ENCODE data around the gene VAMP7.

DNA sequence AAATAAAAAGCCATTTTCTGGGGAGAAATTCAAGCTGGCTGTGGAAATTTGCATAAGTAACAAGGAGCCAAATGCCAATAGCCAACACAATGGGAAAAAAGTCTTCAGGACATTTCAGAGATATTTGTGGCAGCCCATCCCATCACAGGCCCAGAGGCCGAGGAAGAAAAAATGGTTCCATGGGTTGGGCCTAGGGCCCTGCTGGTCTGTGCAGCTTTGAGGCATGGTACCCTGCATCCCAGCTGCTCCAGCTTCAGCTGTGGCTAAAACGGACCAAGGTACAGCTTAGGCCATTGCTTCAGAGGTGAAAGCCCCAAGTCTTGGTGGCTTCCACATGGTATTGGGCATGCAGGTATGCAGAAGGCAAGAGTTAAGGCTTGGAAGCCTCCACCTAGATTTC, 102.2 kb downstream of the VAMP7 start:
- TF ChIP-seq POLR2A (IDR thresholded peaks at IDR 0.05): no peak
- TF ChIP-seq, protein P1, sequence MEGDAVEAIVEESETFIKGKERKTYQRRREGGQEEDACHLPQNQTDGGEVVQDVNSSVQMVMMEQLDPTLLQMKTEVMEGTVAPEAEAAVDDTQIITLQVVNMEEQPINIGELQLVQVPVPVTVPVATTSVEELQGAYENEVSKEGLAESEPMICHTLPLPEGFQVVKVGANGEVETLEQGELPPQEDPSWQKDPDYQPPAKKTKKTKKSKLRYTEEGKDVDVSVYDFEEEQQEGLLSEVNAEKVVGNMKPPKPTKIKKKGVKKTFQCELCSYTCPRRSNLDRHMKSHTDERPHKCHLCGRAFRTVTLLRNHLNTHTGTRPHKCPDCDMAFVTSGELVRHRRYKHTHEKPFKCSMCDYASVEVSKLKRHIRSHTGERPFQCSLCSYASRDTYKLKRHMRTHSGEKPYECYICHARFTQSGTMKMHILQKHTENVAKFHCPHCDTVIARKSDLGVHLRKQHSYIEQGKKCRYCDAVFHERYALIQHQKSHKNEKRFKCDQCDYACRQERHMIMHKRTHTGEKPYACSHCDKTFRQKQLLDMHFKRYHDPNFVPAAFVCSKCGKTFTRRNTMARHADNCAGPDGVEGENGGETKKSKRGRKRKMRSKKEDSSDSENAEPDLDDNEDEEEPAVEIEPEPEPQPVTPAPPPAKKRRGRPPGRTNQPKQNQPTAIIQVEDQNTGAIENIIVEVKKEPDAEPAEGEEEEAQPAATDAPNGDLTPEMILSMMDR (IDR thresholded peaks at IDR 0.05): no peak

Data from right lobe of liver (tissue), 4 donors.